HG02938 (cell line): ENCODE measurements around the gene SPDYE17.
"Not testable (repeated sequence)": the region's sequence is repeated elsewhere in the genome, so short reads cannot be mapped to it uniquely, and the experiment has no call there.

Experiments used
- ATAC-seq: cut with Tn5 transposase; IDR thresholded peaks from one replicate; pipeline ENCODE4 v1.9.1; 2021; ENCODE audit warnings: mild to moderate bottlenecking, moderate library complexity; ENCODE audit not compliant: unreplicated experiment

SPDYE17 gene

GRCh38 chr7:77032261-77032660 lies at the start of gene SPDYE17:
TSS of gene SPDYE17 (minus strand) at chr7:77032361. CDS start at chr7:77030570, 1,791 bp downstream.
- ATAC-seq = not testable (repeated sequence)

GRCh38 chr7:77080236-77080635 lies 48.1 kb upstream of the SPDYE17 start:
- ATAC-seq = not testable (repeated sequence)

GRCh38 chr7:77079624-77080023 lies 47.5 kb upstream of the SPDYE17 start:
- not testable (repeated sequence) for ATAC-seq

GRCh38 chr7:77079112-77079511 lies 47.0 kb upstream of the SPDYE17 start:
- not testable (repeated sequence) for ATAC-seq

GRCh38 chr7:77077060-77077459 lies 44.9 kb upstream of the SPDYE17 start:
- ATAC-seq = not testable (repeated sequence)

GRCh38 chr7:77074786-77075396 lies 42.7 kb upstream of the SPDYE17 start:
- not testable (repeated sequence) for ATAC-seq

- ATAC-seq = not testable (repeated sequence)
These were observed 38.9 kb upstream of the SPDYE17 start for GRCh38 chr7:77071108-77071507.

GRCh38 chr7:77065869-77066268 lies 33.7 kb upstream of the SPDYE17 start:
- ATAC-seq = not testable (repeated sequence)

- ATAC-seq = not testable (repeated sequence)
These were observed 31.6 kb upstream of the SPDYE17 start for GRCh38 chr7:77063732-77064131.

GRCh38 chr7:77062557-77062956 lies 30.4 kb upstream of the SPDYE17 start, which contains the start of gene SPDYE18:
TSS of gene SPDYE18 (minus strand) at chr7:77062558. CDS start at chr7:77060512, 2,046 bp downstream.
- ATAC-seq = not testable (repeated sequence)

GRCh38 chr7:77026349-77026748 lies 5.8 kb downstream of the SPDYE17 start:
- ATAC-seq = not testable (repeated sequence)

GRCh38 chr7:77010074-77010680 lies 22.0 kb downstream of the SPDYE17 start:
- ATAC-seq = not testable (repeated sequence)

- not testable (repeated sequence) for ATAC-seq
These were observed 24.2 kb downstream of the SPDYE17 start for GRCh38 chr7:77008000-77008399.

GRCh38 chr7:77006127-77007110 lies 25.7 kb downstream of the SPDYE17 start:
- ATAC-seq = not testable (repeated sequence)

- not testable (repeated sequence) for ATAC-seq
These were observed 26.6 kb downstream of the SPDYE17 start for GRCh38 chr7:77005461-77006057.

GRCh38 chr7:77004151-77004550 lies 28.0 kb downstream of the SPDYE17 start:
- not testable (repeated sequence) for ATAC-seq

- ATAC-seq = not testable (repeated sequence)
These were observed 28.9 kb downstream of the SPDYE17 start for GRCh38 chr7:77003241-77003640.

GRCh38 chr7:77002678-77003233 lies 29.4 kb downstream of the SPDYE17 start:
- ATAC-seq = not testable (repeated sequence)

- not testable (repeated sequence) for ATAC-seq
These were observed 30.1 kb downstream of the SPDYE17 start for GRCh38 chr7:77002104-77002503.

GRCh38 chr7:76999474-77000107 lies 32.6 kb downstream of the SPDYE17 start:
- ATAC-seq = not testable (repeated sequence)
